DND-41 (cell line): ENCODE results near the gene MAP7.

Experiments used
- ATAC-seq: fragments of 200-7000 bp; cut with Tn5 transposase; 3 replicates; pipeline ENCODE4 v1.9.1; 2021; ENCODE audit warnings: low read depth; ENCODE audit not compliant: insufficient read depth
- DNase-seq: peaks from one replicate; pipeline ENCODE4 v3.0.0-alpha.2; 2020
- H2AFZ ChIP-seq: 2 replicates; pipeline ENCODE4 v1.6.0; 2012; ENCODE audit warnings: low read depth, low read length
- H3K27ac ChIP-seq: 2 replicates; pipeline ENCODE4 v1.5.1; 2012; ENCODE audit warnings: low read length, inconsistent platforms
- H3K27me3 ChIP-seq: fragments of 200-600 bp; sonication (generic); 2 replicates; pipeline ENCODE4 v1.6.0; 2012; ENCODE audit warnings: low read length, mild to moderate bottlenecking, inconsistent platforms; ENCODE audit not compliant: insufficient read depth, poor library complexity
- H3K36me3 ChIP-seq: 2 replicates; pipeline ENCODE4 v1.5.1; 2012; ENCODE audit warnings: low read length, inconsistent platforms; ENCODE audit not compliant: insufficient read depth
- H3K4me1 ChIP-seq: 2 replicates; pipeline ENCODE4 v1.5.1; 2012; ENCODE audit warnings: mild to moderate bottlenecking, low read length; ENCODE audit not compliant: insufficient read depth
- H3K4me2 ChIP-seq: 2 replicates; pipeline ENCODE4 v1.6.0; 2012; ENCODE audit warnings: mild to moderate bottlenecking, moderate library complexity, low read length, inconsistent platforms; ENCODE audit not compliant: insufficient read depth
- H3K4me3 ChIP-seq, 2 experiments: fragments of 200-600 bp in 1 of 2; shearing (Covaris generic) in 1 of 2; 2 replicates each; pipeline ENCODE4 v1.5.1; 2012 to 2016; ENCODE audit warnings: inconsistent platforms in 2 of 2, low read length in 2 of 2, mild to moderate bottlenecking in 2 of 2, low read depth in 1 of 2, moderate library complexity in 1 of 2
- H3K79me2 ChIP-seq: 2 replicates; pipeline ENCODE4 v1.6.0; 2012; ENCODE audit warnings: low read length, inconsistent platforms; ENCODE audit not compliant: insufficient read depth
- H3K9ac ChIP-seq: 2 replicates; pipeline ENCODE4 v1.6.0; 2012; ENCODE audit warnings: low read depth, mild to moderate bottlenecking, inconsistent platforms, low read length, moderate library complexity
- H3K9me3 ChIP-seq: 2 replicates; pipeline ENCODE4 v1.5.1; 2012; ENCODE audit warnings: low read length, moderate library complexity, mild to moderate bottlenecking, inconsistent platforms; ENCODE audit not compliant: insufficient read depth, severe bottlenecking
- H4K20me1 ChIP-seq: 2 replicates; pipeline ENCODE4 v1.6.0; 2012; ENCODE audit warnings: low read length; ENCODE audit not compliant: insufficient read depth
- CTCF ChIP-seq: IDR thresholded peaks from 2 replicates; pipeline ENCODE4 v1.5.1; 2012; ENCODE audit warnings: borderline replicate concordance, low read length, moderate library complexity, mild to moderate bottlenecking; ENCODE audit not compliant: poor library complexity, severe bottlenecking; ENCODE audit errors: extremely low read depth
- EZH2 ChIP-seq: IDR thresholded peaks from 3 replicates; pipeline ENCODE4 v1.6.1; 2012; ENCODE audit warnings: borderline replicate concordance, low read depth, mild to moderate bottlenecking, moderate library complexity, low read length, inconsistent platforms; ENCODE audit not compliant: severe bottlenecking

Gene MAP7

DNA sequence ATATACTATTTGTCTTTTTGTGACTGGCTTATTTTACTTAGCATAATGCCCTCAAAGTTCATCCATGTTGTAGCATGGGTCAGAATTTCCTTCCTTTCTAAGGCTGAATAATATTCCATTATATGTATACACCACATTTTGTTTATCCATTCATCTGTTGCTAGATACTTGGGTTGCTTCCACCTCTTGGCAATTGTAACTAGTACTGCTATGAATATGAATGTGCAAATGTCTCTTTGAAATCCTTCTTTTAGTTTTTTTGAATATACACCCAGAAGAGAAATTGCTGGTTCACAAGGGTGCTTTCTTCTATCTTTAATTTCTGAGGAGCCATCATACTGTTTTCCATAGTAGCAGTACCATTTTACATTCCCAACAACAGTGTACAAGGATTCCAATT is 21.3 kb upstream of the MAP7 start:
- TF ChIP-seq CTCF (no peak), EZH2 (no peak)
- ATAC-seq (no peak), DNase-seq (no peak)
- H3K36me3 ChIP-seq: no peaks in the 10 kb centered on the region
- no peaks in the 10 kb centered on the region for H3K27me3 ChIP-seq
- no peaks in the 10 kb centered on the region for H3K79me2 ChIP-seq
- H3K4me3 ChIP-seq: no peak overlapping the region
- peaks cover 7% of the 10 kb centered on the region for H3K4me1 ChIP-seq
- no peak overlapping the region for H2AFZ ChIP-seq
- no peaks in the 10 kb centered on the region for H4K20me1 ChIP-seq
- no peak overlapping the region for H3K27ac ChIP-seq
- no peak overlapping the region for H3K4me2 ChIP-seq
- no peak overlapping the region for H3K9ac ChIP-seq
- H3K9me3 ChIP-seq: peaks cover 12% of the 10 kb centered on the region

- H2AFZ ChIP-seq: no peak overlapping the region
- DNase-seq (no peak), ATAC-seq (no peak)
- no peaks in the 10 kb centered on the region for H3K36me3 ChIP-seq
- no peak overlapping the region for H3K27ac ChIP-seq
- no peaks in the 10 kb centered on the region for H3K79me2 ChIP-seq
- H3K4me1 ChIP-seq: peaks cover 10% of the 10 kb centered on the region
- H3K4me2 ChIP-seq: no peak overlapping the region
- TF ChIP-seq EZH2 (no peak), CTCF (no peak)
- H3K4me3 ChIP-seq: no peak overlapping the region
- peaks cover 12% of the 10 kb centered on the region for H3K9me3 ChIP-seq
- H3K27me3 ChIP-seq: no peaks in the 10 kb centered on the region
- H3K9ac ChIP-seq: no peak overlapping the region
- no peaks in the 10 kb centered on the region for H4K20me1 ChIP-seq
Measured at GRCh38 chr6:136571065-136571464, 20.8 kb upstream of the MAP7 start.

DNA sequence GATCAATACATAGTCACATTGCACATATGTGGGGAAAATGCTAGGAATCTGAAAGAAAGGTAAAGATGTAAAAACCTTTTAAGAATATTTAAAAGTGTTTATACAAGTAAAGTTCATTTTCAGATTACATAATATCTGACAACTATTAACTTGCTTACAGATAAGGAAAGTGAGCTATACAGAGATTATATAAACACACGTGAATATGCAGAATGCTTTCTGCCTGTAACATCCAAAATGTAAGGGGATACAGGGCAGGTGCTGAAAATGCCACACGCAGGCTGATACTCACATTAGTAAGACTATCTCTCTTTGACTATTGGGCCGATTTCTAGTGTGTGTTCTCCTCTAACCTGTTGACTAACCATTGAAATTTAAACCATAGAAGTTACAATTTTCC is 17.9 kb upstream of the MAP7 start:
- no peak for ATAC-seq
- DNase-seq: no peak
- Histone ChIP-seq H3K4me1 (peaks cover 22% of the 10 kb centered on the region), H3K4me3 (no peak overlapping the region), H3K9me3 (peaks cover 12% of the 10 kb centered on the region), H2AFZ (no peak overlapping the region), H3K4me2 (no peak overlapping the region), H3K27ac (no peak overlapping the region), H3K9ac (no peak overlapping the region), H3K79me2 (no peaks in the 10 kb centered on the region), H3K27me3 (no peaks in the 10 kb centered on the region), H4K20me1 (no peaks in the 10 kb centered on the region), H3K36me3 (no peaks in the 10 kb centered on the region)
- TF ChIP-seq CTCF (no peak), EZH2 (no peak)

DNA sequence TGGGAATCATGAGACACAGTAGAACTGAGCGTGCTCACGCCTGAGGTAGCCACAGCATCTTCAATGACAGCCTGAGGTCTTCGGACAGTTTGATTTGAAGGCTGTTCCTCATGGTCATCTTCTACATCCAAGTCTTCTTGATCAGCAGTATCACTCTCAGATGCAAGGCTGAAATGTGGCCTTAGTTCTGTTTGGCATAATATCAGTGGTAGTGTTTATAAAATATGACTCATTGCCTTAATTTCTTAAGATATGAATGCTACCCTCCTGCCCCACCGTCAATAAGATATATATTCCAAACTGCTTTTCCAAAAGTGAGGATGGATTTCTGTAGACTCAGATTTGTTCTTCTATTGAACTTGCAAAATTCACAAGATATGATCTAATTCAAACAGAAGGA is 17.5 kb upstream of the MAP7 start:
- no peak overlapping the region for H3K27ac ChIP-seq
- ATAC-seq (no peak), DNase-seq (no peak)

More for the DNA sequence above, 17.5 kb upstream of the MAP7 start:
- Histone ChIP-seq H3K4me3 (no peak overlapping the region), H3K9me3 (peaks cover 12% of the 10 kb centered on the region), H3K9ac (no peak overlapping the region), H3K27me3 (no peaks in the 10 kb centered on the region), H3K4me1 (peaks cover 22% of the 10 kb centered on the region), H3K36me3 (no peaks in the 10 kb centered on the region), H4K20me1 (no peaks in the 10 kb centered on the region), H2AFZ (no peak overlapping the region), H3K79me2 (no peaks in the 10 kb centered on the region), H3K4me2 (no peak overlapping the region)
- TF ChIP-seq CTCF (no peak), EZH2 (no peak)
